GM23248 (cell line): Measurements from ENCODE around the gene MALAT1.

Experiments used
- EZH2 ChIP-seq: fragments of 200-600 bp; sonication (generic); IDR thresholded peaks from 2 replicates; pipeline ENCODE4 v1.6.1; 2018; ENCODE audit warnings: antibody characterized with exemption, mild to moderate bottlenecking; ENCODE audit not compliant: insufficient read depth, poor library complexity, severe bottlenecking
- EZH2phosphoT487 ChIP-seq: fragments of 200-600 bp; sonication (generic); IDR thresholded peaks from 2 replicates; pipeline ENCODE4 v1.6.1; 2018; ENCODE audit warnings: antibody characterized with exemption, moderate library complexity, mild to moderate bottlenecking, low read depth; ENCODE audit not compliant: insufficient read depth

DNA sequence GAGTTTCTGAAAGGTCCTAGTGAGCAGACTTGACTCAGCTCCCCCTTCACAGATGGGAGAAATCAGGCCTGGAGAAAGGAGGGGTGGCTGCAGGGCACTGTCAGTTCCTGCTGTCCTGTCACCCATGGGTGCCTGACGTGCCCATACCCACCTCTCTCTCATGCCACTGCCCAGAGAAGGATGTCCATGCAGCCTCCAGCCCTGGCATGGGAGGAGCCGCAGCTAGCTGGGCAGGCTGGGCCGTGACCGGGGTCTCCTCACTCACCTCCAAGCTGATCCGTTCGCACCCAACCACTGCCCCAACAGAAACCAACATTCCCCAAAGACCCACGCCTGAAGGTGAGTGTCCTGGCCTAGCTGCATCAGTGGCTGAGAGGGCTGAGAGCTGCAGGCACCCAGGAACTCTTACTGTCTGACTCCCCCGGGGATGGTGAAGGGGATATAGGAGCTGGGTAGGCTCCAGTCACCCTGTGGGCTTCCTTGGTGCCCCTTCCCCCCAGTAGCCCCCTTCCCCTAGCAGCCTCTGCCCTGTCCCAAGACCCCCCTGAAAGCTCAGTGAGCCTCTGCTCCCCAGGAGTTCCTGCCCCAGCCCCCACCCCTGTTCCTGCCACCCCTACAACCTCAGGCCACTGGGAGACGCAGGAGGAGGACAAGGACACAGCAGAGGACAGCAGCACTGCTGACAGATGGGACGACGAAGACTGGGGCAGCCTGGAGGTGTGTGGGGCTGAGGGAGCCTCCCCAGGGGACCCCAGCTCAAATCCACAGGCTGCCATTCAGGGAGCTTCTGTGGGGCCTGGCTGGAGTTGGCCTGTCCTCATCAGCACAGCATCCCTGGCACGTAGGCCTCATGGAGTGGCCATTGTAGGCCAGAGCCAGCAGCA lies 37.8 kb downstream of the MALAT1 start:
- TF ChIP-seq EZH2phosphoT487 (no peak), EZH2 (no peak)
